ENCODE results near the gene AFF2. TPM values are rescaled to one million over a fixed set of nuclear protein-coding genes. Genes with fewer than 3 reads are reported as not detected.

AFF2 gene
- total RNA-seq, 1 experiment from 2014 or later, result 0.05 TPM

- Histone ChIP-seq H3K9me2 (ENCODE audit: insufficient read depth) (no peaks in the 10 kb centered on the region), H2AFZ (ENCODE audit: low read depth, low read length, poor library complexity, severe bottlenecking) (no peak overlapping the region), H3K36me3 (ENCODE audit: control insufficient read depth in 1 of 2, insufficient read depth in 2 of 2, low read length in 2 of 2) (no peaks in the 10 kb centered on the region), H3K9me3 (ENCODE audit: control insufficient read depth in 1 of 2, insufficient read depth in 1 of 2, low read depth in 1 of 2, low read length in 2 of 2) (no peaks in the 10 kb centered on the region), H3K79me2 (ENCODE audit: insufficient read depth, low read length) (no peaks in the 10 kb centered on the region), H3K4me3 (replicated peaks in 1 of 2; ENCODE audit: low read depth in 1 of 2, low read length in 2 of 2) (no peak overlapping the region), H3K4me1 (ENCODE audit: control insufficient read depth in 1 of 2, insufficient read depth in 2 of 2, low read length in 2 of 2) (no peaks in the 10 kb centered on the region), H3K9ac (ENCODE audit: low read length) (no peak overlapping the region), H3K27ac (ENCODE audit: low read depth, low read length) (no peak overlapping the region), H3K4me2 (ENCODE audit: low read length) (no peak overlapping the region), H4K20me1 (ENCODE audit: insufficient read depth) (no peaks in the 10 kb centered on the region), H3K27me3 (ENCODE audit: insufficient read depth, low read length) (no peaks in the 10 kb centered on the region)
- CTCF ChIA-PET, result no interaction called here
- BruUV-seq (replicated peaks), result no TSS peak
- no peak for TF ChIP-seq RAD21 (IDR thresholded peaks at IDR 0.05; ENCODE audit: low read depth)
- TF ChIP-seq JUND (IDR thresholded peaks at IDR 0.05), result no peak
- TF ChIP-seq ZNF274 (IDR thresholded peaks at IDR 0.05; ENCODE audit: low read depth, low read length), result no peak
- DNase-seq (ENCODE audit: low read depth, low spot score) (no peak), ATAC-seq (no peak)
- POLR2A ChIA-PET, result no interaction called here
- intact Hi-C loops (cut with micrococcal nuclease), result no loop called here
- RAD21 ChIA-PET (ENCODE audit: low non-redundant PET in 1 of 2, low total read pairs in 2 of 2, uncharacterized antibody in 2 of 2, unreplicated experiment in 2 of 2), result no interaction called here
Measured at GRCh38 chrX:148825696-148826095, 325.3 kb downstream of the AFF2 start.

- no peaks in the 10 kb centered on the region for H3K79me2 ChIP-seq (ENCODE audit: insufficient read depth, low read length)
- no peaks in the 10 kb centered on the region for H3K9me3 ChIP-seq (ENCODE audit: control insufficient read depth in 1 of 2, insufficient read depth in 1 of 2, low read depth in 1 of 2, low read length in 2 of 2)
- BruUV-seq (replicated peaks), result no TSS peak
- ATAC-seq (no peak), DNase-seq (ENCODE audit: low read depth, low spot score) (no peak)
- no peaks in the 10 kb centered on the region for H3K36me3 ChIP-seq (ENCODE audit: control insufficient read depth in 1 of 2, insufficient read depth in 2 of 2, low read length in 2 of 2)
- POLR2A ChIA-PET, result no interaction called here
- H3K27me3 ChIP-seq (ENCODE audit: insufficient read depth, low read length), result no peaks in the 10 kb centered on the region
- H3K4me2 ChIP-seq (ENCODE audit: low read length), result no peak overlapping the region
- no peaks in the 10 kb centered on the region for H4K20me1 ChIP-seq (ENCODE audit: insufficient read depth)
- H3K4me1 ChIP-seq (ENCODE audit: control insufficient read depth in 1 of 2, insufficient read depth in 2 of 2, low read length in 2 of 2), result no peaks in the 10 kb centered on the region
- no peak overlapping the region for H3K9ac ChIP-seq (ENCODE audit: low read length)
- intact Hi-C loops (cut with micrococcal nuclease), result no loop called here
- H2AFZ ChIP-seq (ENCODE audit: low read depth, low read length, poor library complexity, severe bottlenecking), result no peak overlapping the region
- H3K4me3 ChIP-seq (replicated peaks in 1 of 2; ENCODE audit: low read depth in 1 of 2, low read length in 2 of 2), result no peak overlapping the region
- no peak overlapping the region for H3K27ac ChIP-seq (ENCODE audit: low read depth, low read length)
- CTCF ChIA-PET, result no interaction called here
- RAD21 ChIA-PET (ENCODE audit: low non-redundant PET in 1 of 2, low total read pairs in 2 of 2, uncharacterized antibody in 2 of 2, unreplicated experiment in 2 of 2), result no interaction called here
- no peaks in the 10 kb centered on the region for H3K9me2 ChIP-seq (ENCODE audit: insufficient read depth)
- TF ChIP-seq ATF3 (IDR thresholded peaks at IDR 0.05), result no peak
- TF ChIP-seq SP1 (IDR thresholded peaks at IDR 0.05; ENCODE audit: low read depth), result no peak
- TF ChIP-seq EZH2 (IDR thresholded peaks at IDR 0.05), result no peak
- no peak for TF ChIP-seq CEBPB (IDR thresholded peaks at IDR 0.05; ENCODE audit: low read depth)
- TF ChIP-seq, protein P1, sequence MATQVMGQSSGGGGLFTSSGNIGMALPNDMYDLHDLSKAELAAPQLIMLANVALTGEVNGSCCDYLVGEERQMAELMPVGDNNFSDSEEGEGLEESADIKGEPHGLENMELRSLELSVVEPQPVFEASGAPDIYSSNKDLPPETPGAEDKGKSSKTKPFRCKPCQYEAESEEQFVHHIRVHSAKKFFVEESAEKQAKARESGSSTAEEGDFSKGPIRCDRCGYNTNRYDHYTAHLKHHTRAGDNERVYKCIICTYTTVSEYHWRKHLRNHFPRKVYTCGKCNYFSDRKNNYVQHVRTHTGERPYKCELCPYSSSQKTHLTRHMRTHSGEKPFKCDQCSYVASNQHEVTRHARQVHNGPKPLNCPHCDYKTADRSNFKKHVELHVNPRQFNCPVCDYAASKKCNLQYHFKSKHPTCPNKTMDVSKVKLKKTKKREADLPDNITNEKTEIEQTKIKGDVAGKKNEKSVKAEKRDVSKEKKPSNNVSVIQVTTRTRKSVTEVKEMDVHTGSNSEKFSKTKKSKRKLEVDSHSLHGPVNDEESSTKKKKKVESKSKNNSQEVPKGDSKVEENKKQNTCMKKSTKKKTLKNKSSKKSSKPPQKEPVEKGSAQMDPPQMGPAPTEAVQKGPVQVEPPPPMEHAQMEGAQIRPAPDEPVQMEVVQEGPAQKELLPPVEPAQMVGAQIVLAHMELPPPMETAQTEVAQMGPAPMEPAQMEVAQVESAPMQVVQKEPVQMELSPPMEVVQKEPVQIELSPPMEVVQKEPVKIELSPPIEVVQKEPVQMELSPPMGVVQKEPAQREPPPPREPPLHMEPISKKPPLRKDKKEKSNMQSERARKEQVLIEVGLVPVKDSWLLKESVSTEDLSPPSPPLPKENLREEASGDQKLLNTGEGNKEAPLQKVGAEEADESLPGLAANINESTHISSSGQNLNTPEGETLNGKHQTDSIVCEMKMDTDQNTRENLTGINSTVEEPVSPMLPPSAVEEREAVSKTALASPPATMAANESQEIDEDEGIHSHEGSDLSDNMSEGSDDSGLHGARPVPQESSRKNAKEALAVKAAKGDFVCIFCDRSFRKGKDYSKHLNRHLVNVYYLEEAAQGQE (IDR thresholded peaks at IDR 0.05; ENCODE audit: low read depth), result no peak
- TF ChIP-seq POLR2AphosphoS5 (IDR thresholded peaks at IDR 0.05; ENCODE audit: low read depth, low read length), result no peak
- no peak for TF ChIP-seq POLR2A (IDR thresholded peaks at IDR 0.05; ENCODE audit: borderline replicate concordance, extremely low read depth, insufficient read depth, insufficient read length)
- no peak for TF ChIP-seq ZNF274 (IDR thresholded peaks at IDR 0.05; ENCODE audit: low read depth, low read length)
- TF ChIP-seq FOSL1 (IDR thresholded peaks at IDR 0.05; ENCODE audit: low read depth), result no peak
- no peak for TF ChIP-seq EGR1 (IDR thresholded peaks at IDR 0.05; ENCODE audit: low read depth)
- no peak for TF ChIP-seq ZFX (IDR thresholded peaks at IDR 0.05)
- TF ChIP-seq, protein P2, sequence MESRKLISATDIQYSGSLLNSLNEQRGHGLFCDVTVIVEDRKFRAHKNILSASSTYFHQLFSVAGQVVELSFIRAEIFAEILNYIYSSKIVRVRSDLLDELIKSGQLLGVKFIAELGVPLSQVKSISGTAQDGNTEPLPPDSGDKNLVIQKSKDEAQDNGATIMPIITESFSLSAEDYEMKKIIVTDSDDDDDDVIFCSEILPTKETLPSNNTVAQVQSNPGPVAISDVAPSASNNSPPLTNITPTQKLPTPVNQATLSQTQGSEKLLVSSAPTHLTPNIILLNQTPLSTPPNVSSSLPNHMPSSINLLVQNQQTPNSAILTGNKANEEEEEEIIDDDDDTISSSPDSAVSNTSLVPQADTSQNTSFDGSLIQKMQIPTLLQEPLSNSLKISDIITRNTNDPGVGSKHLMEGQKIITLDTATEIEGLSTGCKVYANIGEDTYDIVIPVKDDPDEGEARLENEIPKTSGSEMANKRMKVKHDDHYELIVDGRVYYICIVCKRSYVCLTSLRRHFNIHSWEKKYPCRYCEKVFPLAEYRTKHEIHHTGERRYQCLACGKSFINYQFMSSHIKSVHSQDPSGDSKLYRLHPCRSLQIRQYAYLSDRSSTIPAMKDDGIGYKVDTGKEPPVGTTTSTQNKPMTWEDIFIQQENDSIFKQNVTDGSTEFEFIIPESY (IDR thresholded peaks at IDR 0.05; ENCODE audit: extremely low read depth, insufficient replicate concordance, low read length), result no peak
- TF ChIP-seq CTCF (IDR thresholded peaks at IDR 0.05 in 2 of 3, conservative IDR thresholded peaks at IDR 0.05 in 1 of 3; ENCODE audit: borderline replicate concordance in 1 of 3, insufficient read depth in 1 of 3, low read depth in 2 of 3, low read length in 2 of 3), result no peak
Measured at GRCh38 chrX:148836741-148837140, 336.3 kb downstream of the AFF2 start.

Data from HCT116 (cell line).